NCI-H2081 (cell line): ENCODE data around the gene BRD3OS.
A peak's percentile ranks its signal among the peaks of the same experiment; 100 is the strongest.

Experiments used
- DNase-seq, 2 experiments: peaks; one replicate each; lab custom pipeline; 2025; lab: John Stamatoyannopoulos, UW

The BRD3OS gene, protein sequence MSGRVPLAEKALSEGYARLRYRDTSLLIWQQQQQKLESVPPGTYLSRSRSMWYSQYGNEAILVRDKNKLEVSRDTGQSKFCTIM

DNA sequence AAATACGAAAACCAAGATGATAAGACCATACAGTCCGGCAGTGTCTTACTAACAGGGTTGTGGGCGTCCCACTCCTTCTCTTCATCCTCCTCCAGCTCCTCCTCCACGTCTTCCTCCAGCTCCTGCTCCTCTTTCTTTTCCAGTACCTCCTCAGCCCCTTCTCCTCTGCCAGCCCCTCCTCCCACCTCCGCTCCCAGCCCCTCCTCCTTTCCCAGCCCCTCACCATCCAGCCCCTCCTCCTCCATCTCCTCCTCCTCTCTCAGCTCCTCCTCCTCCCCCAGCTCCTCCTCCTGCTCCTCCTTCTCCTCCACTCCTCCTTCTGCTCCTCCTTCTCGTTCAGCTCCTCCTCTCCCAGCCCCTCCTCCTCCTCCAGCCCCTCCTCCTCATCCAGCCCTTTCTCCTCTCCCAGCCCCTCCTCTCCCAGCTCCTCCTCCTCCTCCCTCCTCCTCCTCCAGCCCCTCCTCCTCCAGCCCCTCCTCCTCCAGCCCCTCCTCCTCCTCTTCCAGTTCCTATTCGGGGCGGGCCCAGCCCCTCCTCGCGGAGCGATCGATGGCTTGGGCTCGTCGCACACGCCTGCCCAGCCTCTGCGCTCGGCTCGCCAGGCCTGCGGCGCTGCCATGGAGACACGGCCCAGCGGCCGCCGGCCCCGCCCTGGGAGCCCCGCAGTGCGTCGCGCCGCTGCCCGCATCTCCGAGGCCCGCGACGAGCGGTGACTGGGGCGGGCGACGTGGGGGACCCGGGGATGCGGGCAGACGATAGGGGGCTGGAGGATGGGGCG lies at the start of gene BRD3OS:
Gene BRD3OS (plus strand): TSS at position 654 of the 778 bp plus-strand sequence. CDS start 1,267 bp downstream, outside the sequence.
- peak; percentile 94 to 96 for DNase-seq

- no peak for DNase-seq
These were observed 49.8 kb upstream of the BRD3OS start for GRCh38 chr9:133975511-133975910.

DNA sequence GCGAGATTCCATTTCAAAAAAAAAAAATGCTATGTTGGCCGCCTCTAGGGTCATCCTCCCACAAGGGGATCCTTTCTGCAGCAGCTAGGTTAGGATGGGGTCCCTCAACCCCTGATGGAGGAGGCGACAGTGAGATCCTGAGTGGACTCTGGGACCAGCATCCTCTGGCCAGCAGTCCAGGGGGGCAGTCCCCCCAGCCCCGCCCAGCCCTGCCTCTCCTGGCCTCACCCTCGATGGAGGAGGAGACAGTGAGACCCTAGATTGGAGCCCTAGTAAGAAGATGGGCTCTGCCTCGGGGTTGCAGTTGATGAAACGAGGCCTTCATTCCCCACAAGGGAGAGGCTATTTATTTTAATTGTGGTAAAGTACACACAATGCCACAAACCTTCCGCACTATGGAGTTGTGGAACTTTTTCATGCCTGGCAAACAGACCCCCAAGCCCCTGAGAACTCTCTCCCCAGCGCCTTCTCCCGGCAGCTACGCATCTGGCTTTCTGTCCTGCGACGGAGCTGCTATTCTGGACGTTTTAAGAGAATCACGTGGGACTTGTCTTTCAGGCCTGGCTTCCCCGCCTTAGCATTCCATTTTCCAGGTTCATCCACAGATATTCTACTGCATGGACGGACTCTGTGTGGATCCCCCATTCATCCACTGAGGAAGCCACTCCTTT lies 49.0 kb upstream of the BRD3OS start:
- no peak for DNase-seq

- DNase-seq = no peak
These were observed 48.4 kb upstream of the BRD3OS start for GRCh38 chr9:133976887-133977286.

- no peak for DNase-seq
These were observed 47.7 kb upstream of the BRD3OS start for GRCh38 chr9:133977421-133978201.

- no peak for DNase-seq
These were observed 46.9 kb upstream of the BRD3OS start for GRCh38 chr9:133978226-133978898.

GRCh38 chr9:133978899-133979272 lies 46.4 kb upstream of the BRD3OS start:
- DNase-seq = no peak

- DNase-seq = no peak
These were observed 45.9 kb upstream of the BRD3OS start for GRCh38 chr9:133979273-133979920.

DNA sequence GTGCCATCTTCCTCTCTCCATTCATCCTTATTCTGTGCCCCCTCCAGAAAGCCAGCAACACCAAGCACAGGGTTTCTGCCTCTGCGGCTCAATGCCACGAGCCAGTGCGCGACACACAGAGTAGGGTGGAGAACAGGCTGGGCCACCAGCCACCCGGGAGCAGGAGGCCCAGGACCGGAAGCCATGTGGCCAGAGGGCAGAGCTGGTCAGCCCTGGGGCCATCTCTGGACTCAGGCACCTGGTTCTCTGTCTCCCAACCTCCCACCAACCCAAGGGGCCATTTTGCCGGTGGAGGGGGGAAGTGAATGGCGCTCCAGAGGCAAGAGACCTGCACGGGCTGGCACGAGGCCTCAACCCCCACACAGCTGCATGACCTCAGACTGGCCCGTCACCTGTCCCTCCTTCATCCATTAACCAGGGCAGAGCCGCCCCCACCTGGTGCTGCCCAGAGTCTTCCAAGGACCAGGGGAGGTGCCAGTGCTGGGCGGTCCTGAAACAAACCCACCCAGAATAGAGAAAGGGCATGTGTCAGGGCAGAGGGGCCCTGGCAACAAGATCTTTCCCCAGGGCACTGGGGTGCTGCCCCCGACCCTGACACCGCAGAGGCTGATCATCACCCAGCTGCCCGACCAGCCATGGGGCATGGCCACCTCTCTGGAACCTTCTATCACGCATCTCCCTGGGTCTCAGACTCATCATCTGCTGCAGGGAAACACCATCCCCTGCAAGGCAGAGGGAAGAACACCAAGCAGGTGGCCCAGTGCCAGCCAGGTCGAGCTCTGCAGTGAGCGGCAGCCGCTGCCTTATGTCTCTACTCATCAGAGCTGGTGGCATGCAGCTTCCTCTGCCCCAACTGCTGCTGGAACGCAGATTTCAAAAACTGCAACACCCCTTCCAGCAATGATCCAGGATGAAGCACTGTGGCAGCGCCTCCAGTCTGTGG lies 45.1 kb upstream of the BRD3OS start:
- no peak for DNase-seq

- DNase-seq = no peak
These were observed 44.3 kb upstream of the BRD3OS start for GRCh38 chr9:133980864-133981588.

GRCh38 chr9:133981589-133981957 lies 43.7 kb upstream of the BRD3OS start:
- no peak for DNase-seq

DNA sequence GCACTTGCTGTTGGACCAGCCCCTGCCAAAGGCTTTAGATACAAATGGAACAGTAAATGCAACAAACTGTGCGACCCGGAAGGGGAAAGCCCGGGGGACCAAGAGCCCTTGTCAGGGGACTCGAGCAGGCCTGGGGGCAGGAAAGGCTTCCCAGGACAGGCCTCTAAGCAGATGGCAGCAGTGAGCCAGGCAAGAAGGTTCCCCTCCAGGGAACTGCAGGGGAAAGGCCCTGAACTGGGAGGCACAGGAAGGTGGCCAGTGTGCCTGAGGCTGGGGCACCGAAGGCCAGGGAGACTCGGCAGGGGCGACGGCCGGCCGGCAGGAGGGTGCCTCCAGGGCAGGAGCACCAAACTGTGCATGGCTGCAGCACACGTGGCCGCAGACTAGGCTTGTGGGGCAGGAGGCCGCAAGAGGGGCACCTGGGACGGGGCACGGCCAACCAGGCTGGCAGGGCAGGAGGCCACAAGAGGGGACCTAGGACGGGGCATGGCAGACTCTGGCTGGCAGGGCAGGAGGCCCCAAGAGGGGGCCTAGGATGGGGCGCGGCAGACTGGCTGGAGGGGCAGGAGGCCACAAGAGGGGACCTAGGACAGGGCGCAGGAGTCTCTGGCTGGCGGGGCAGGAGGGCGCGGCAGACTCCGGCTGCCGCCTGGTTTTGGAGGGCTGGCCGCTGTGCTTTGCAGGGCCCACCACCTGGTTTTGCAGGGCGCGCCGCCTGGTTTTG lies 43.2 kb upstream of the BRD3OS start:
- DNase-seq = no peak

DNA sequence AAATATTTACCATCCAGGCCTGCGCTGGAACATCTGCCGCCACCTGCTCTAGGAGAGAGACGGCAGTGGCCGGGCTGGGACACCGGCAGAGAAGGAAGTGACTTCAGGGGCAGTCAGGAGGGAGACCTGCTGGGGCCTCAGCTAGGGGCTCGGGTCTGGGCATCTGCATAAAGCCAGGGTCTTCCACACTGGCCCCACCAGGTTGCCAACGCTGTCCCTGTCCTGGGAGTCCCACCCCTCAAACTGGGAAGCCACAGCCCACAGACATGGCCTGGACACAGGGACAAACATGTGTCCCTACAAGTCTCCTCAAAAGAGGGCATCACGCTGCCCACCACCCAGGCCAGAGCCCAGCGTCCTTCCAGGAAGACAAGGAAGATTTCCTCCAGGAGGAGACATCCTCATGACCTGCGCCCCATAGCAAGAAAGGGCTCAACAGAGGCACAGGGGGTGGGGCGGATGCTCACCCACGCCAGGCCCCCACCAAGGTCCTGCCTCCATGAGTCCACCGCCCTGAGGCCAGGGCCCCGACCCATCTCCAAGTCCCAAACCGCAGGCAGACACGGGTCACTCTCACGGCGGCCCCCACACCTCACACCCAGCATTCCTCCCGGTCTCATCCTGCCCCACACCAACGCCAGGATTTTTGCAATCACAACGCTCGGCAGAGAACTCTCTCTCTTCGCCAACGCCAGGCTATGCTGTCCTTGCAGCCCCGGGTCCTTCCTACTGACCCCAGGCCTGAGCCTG lies 42.1 kb upstream of the BRD3OS start:
- no peak for DNase-seq

DNA sequence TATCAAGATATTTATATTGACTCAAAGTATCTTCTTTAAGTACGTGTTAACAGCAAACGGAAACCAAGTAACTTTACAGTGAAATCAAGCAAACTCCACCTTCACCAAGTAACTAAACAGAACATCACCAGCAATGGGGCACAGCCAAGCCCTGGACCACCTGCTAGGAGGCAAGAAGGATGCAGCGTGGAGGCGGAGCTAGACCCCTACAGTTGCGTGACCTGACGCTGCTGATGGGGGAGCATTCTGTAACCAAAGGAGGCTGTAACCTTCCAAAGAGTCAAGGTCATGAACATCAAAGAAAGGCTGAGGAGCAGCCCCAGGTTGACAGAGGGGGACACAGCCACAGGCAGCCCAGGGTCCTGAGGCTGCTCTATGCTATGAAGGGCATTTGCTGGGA lies 39.2 kb upstream of the BRD3OS start:
- DNase-seq = no peak

GRCh38 chr9:133986774-133987445 lies 38.4 kb upstream of the BRD3OS start:
- no peak for DNase-seq

- DNase-seq = no peak
These were observed 37.9 kb upstream of the BRD3OS start for GRCh38 chr9:133987446-133987788.

DNA sequence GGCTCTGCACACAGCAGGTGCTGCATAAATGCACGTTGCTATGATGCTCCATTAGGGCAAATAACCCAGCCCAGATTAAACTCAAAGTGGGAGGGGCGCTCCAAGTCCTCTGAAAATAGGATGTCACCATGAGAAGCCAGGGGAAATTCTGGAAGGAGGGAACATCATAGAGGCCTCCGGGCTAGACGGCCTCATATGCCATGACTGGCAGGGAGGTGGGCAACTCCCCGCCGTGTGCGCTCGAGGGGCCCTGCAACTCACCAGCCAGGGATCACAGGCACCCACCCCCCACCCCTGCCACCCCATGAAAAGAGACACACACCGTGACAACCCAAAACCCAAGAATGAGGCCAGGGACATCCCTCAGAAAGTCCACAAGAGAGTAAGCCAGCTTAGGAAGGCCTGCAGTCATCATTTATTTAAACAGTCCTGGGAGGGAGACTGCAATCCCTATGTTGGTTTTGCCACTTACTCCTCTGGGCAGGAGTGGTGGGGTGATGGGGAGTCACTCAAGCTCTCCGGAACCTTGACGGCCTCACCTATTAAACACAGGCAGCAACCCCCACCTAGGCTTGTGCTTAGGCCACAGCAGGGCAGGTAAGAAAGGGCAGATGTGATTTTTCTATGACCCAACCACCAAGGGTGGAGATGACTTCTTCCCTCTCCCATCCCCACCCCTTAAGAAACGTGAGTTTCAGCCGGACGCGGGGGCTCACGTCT lies 37.2 kb upstream of the BRD3OS start:
- no peak for DNase-seq
